NT2/D1 (cell line): Measurements from ENCODE around the gene TPH1.

Experiments used
- YY1 ChIP-seq: IDR thresholded peaks from 2 replicates; pipeline ENCODE4 v1.6.1; 2011; ENCODE audit not compliant: insufficient read length, insufficient read depth
- ZNF274 ChIP-seq: IDR thresholded peaks from 2 replicates; pipeline ENCODE4 v1.6.1; 2011; ENCODE audit warnings: mild to moderate bottlenecking, low read depth, low read length

DNA sequence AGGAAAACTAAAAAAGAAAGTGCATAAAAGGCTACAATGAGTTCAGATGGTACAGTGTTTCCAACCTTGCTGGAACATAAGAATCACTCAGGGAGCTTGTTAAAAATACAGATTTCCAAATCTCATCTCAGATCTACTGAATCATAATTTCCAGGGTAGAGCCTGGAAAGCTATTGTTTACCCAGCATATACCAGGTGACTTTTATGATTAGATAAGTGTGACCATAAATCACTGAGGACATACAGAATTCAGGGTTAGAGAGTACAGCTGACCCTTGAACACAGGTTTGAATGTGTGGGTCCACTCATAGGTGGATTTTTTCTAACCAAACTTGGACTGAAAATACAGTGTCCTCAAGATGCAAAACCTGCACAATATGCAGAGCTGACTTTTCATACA is 47.9 kb upstream of the TPH1 start:
- no peak for TF ChIP-seq ZNF274
- TF ChIP-seq YY1 = no peak
